Rectal smooth muscle tissue (tissue), 1 donor: Measurements from ENCODE around the gene ZNF836.
A peak's percentile ranks its signal among the peaks of the same experiment; 100 is the strongest.

ENCODE experiments used
- H3K27ac ChIP-seq: one replicate; pipeline ENCODE4 v1.7.0; 2013; ENCODE audit warnings: low read depth, low read length, inconsistent platforms
- H3K27me3 ChIP-seq: one replicate; pipeline ENCODE4 v1.7.0; 2013; ENCODE audit warnings: low read length; ENCODE audit not compliant: control insufficient read depth, insufficient read depth
- H3K36me3 ChIP-seq: one replicate; pipeline ENCODE4 v1.7.0; 2013; ENCODE audit warnings: low read length; ENCODE audit not compliant: control insufficient read depth, insufficient read depth
- H3K4me1 ChIP-seq: one replicate; pipeline ENCODE4 v1.7.0; 2013; ENCODE audit warnings: low read length; ENCODE audit not compliant: control insufficient read depth, insufficient read depth
- H3K4me3 ChIP-seq: one replicate; pipeline ENCODE4 v1.7.0; 2013; ENCODE audit warnings: low read length
- H3K9ac ChIP-seq: one replicate; pipeline ENCODE4 v1.7.0; 2013; ENCODE audit warnings: low read length

ZNF836 gene

GRCh38 chr19:52198678-52199077 lies 27.3 kb upstream of the ZNF836 start:
- Histone ChIP-seq H3K27me3 (no peaks in the 10 kb centered on the region), H3K4me3 (no peak overlapping the region), H3K36me3 (peaks cover 24% of the 10 kb centered on the region), H3K4me1 (peaks cover 10% of the 10 kb centered on the region), H3K27ac (no peak overlapping the region), H3K9ac (no peak overlapping the region)

GRCh38 chr19:52197964-52198363 lies 26.5 kb upstream of the ZNF836 start:
- Histone ChIP-seq H3K36me3 (peaks cover 18% of the 10 kb centered on the region), H3K27ac (no peak overlapping the region), H3K27me3 (no peaks in the 10 kb centered on the region), H3K4me1 (peaks cover 10% of the 10 kb centered on the region), H3K9ac (no peak overlapping the region), H3K4me3 (no peak overlapping the region)

- H3K4me3 ChIP-seq, result no peak overlapping the region
- H3K4me1 ChIP-seq, result peaks cover 16% of the 10 kb centered on the region
- H3K27me3 ChIP-seq, result no peaks in the 10 kb centered on the region
- peaks cover 18% of the 10 kb centered on the region for H3K36me3 ChIP-seq
- no peak overlapping the region for H3K27ac ChIP-seq
- H3K9ac ChIP-seq, result no peak overlapping the region
Measured at GRCh38 chr19:52196256-52196967, 25.0 kb upstream of the ZNF836 start.

GRCh38 chr19:52191951-52192350 lies 20.5 kb upstream of the ZNF836 start:
- H3K9ac ChIP-seq, result no peak overlapping the region
- peak overlapping the region; percentile 100 for H3K27ac ChIP-seq
- peak overlapping the region; percentile 87 for H3K4me3 ChIP-seq
- H3K27me3 ChIP-seq, result no peaks in the 10 kb centered on the region
- peaks cover 17% of the 10 kb centered on the region for H3K4me1 ChIP-seq
- peaks cover 9% of the 10 kb centered on the region for H3K36me3 ChIP-seq

GRCh38 chr19:52191389-52191788 lies 20.0 kb upstream of the ZNF836 start:
- peaks cover 17% of the 10 kb centered on the region for H3K4me1 ChIP-seq
- peak overlapping the region; percentile 100 for H3K27ac ChIP-seq

GRCh38 chr19:52190487-52191293 lies 19.3 kb upstream of the ZNF836 start:
- Histone ChIP-seq H3K27ac (peak overlapping the region; percentile 100), H3K36me3 (peaks cover 7% of the 10 kb centered on the region), H3K4me3 (peak overlapping the region; percentile 87), H3K9ac (peak overlapping the region; percentile 90), H3K4me1 (peaks cover 17% of the 10 kb centered on the region), H3K27me3 (no peaks in the 10 kb centered on the region)

More at GRCh38 chr19:52191389-52191788, 20.0 kb upstream of the ZNF836 start:
- no peaks in the 10 kb centered on the region for H3K27me3 ChIP-seq
- no peak overlapping the region for H3K9ac ChIP-seq
- peaks cover 9% of the 10 kb centered on the region for H3K36me3 ChIP-seq
- peak overlapping the region; percentile 87 for H3K4me3 ChIP-seq

- Histone ChIP-seq H3K27ac (peak within 1 kb of the TSS; percentile 100), H3K4me3 (peak within 1 kb of the TSS; percentile 87), H3K9ac (peak within 1 kb of the TSS; percentile 90), H3K36me3 (peaks cover 2% of the 10 kb centered on the region), H3K27me3 (no peaks in the 10 kb centered on the region), H3K4me1 (peaks cover 15% of the 10 kb centered on the region)
Measured at GRCh38 chr19:52189735-52190486, 18.5 kb upstream of the ZNF836 start, which contains the start of gene PPP2R1A. Gene PPP2R1A (plus strand): TSS chr19:52190052. CDS start chr19:52190097, 45 bp downstream.

GRCh38 chr19:52188822-52189734 lies 17.7 kb upstream of the ZNF836 start:
- Histone ChIP-seq H3K4me1 (peaks cover 15% of the 10 kb centered on the region), H3K27ac (peak overlapping the region; percentile 90), H3K9ac (peak overlapping the region; percentile 46), H3K36me3 (peaks cover under 1% of the 10 kb centered on the region), H3K4me3 (peak overlapping the region; percentile 61), H3K27me3 (no peaks in the 10 kb centered on the region)

GRCh38 chr19:52187407-52187806 lies 16.0 kb upstream of the ZNF836 start:
- no peak overlapping the region for H3K9ac ChIP-seq
- H3K27me3 ChIP-seq, result no peaks in the 10 kb centered on the region
- H3K4me3 ChIP-seq, result no peak overlapping the region
- H3K27ac ChIP-seq, result no peak overlapping the region
- H3K36me3 ChIP-seq, result no peaks in the 10 kb centered on the region
- peaks cover 15% of the 10 kb centered on the region for H3K4me1 ChIP-seq

GRCh38 chr19:52176574-52176973 lies 5.2 kb upstream of the ZNF836 start:
- Histone ChIP-seq H3K27me3 (no peaks in the 10 kb centered on the region), H3K4me3 (no peak overlapping the region), H3K36me3 (no peaks in the 10 kb centered on the region), H3K4me1 (peaks cover 4% of the 10 kb centered on the region), H3K9ac (no peak overlapping the region), H3K27ac (no peak overlapping the region)

GRCh38 chr19:52172347-52172746 lies 926 bp upstream of the ZNF836 start:
- peak overlapping the region; percentile 71 for H3K27ac ChIP-seq
- H3K9ac ChIP-seq, result no peak overlapping the region
- no peaks in the 10 kb centered on the region for H3K27me3 ChIP-seq
- H3K4me3 ChIP-seq, result peak overlapping the region; percentile 91
- peaks cover 4% of the 10 kb centered on the region for H3K36me3 ChIP-seq
- peaks cover 4% of the 10 kb centered on the region for H3K4me1 ChIP-seq
